HCT116 (cell line): ENCODE measurements around the gene GALT. TPM values are rescaled to one million over a fixed set of nuclear protein-coding genes. Genes with fewer than 3 reads are reported as not detected.

ENCODE experiments used
- ATAC-seq: fragments of 200-7000 bp; cut with Tn5 transposase; 2 replicates; pipeline ENCODE4 v1.9.1; 2020; ENCODE audit warnings: mild to moderate bottlenecking, moderate library complexity
- BruUV-seq: library from RNA; stranded (reverse); fragments of 400-500 nt; replicated peaks from 2 replicates; lab custom pipeline; 2021; lab: Mats Ljungman, UMichigan
- CTCF ChIA-PET: fragments of 300-600 bp; sonication (Branson Sonifier 250); formaldehyde crosslinking; loops from one replicate; lab custom pipeline; 2021; ENCODE audit warnings: antibody characterized with exemption; lab: Charles Lee
- POLR2A ChIA-PET: fragments of 300-600, 350-600 bp; sonication (Branson Sonifier 250); formaldehyde crosslinking; loops from one replicate; lab custom pipeline; 2021; ENCODE audit warnings: antibody characterized with exemption; lab: Charles Lee
- RAD21 ChIA-PET, 2 experiments: fragments of 300-600 bp; sonication (Branson Sonifier 250); formaldehyde crosslinking; loops; one replicate each; lab custom pipeline; 2023; ENCODE audit warnings: low total read pairs in 2 of 2; ENCODE audit not compliant: uncharacterized antibody in 2 of 2, unreplicated experiment in 2 of 2, low non-redundant PET in 1 of 2; lab: Charles Lee
- DNase-seq: peaks from one replicate; pipeline ENCODE4 v3.0.0-alpha.2; 2010; ENCODE audit warnings: low read depth, low spot score
- H2AFZ ChIP-seq: fragments of 200-600 bp; shearing (Covaris generic), sonication (generic); 2 replicates; pipeline ENCODE4 v1.6.1; 2017; ENCODE audit warnings: low read depth, mixed run types, mixed read lengths, antibody characterized with exemption, low read length; ENCODE audit not compliant: poor library complexity, severe bottlenecking
- H3K27ac ChIP-seq: 2 replicates; pipeline ENCODE4 v1.5.1; 2012; ENCODE audit warnings: low read depth, low read length
- H3K27me3 ChIP-seq: fragments of 200-600 bp; sonication (generic); 2 replicates; pipeline ENCODE4 v1.6.1; 2016; ENCODE audit warnings: mixed run types, low read length, mixed read lengths; ENCODE audit not compliant: insufficient read depth
- H3K36me3 ChIP-seq, 2 experiments: fragments of 200-500 bp in 1 of 2; fragments of 200-600 bp in 1 of 2; sonication (Bioruptor generic) in 1 of 2; sonication (generic) in 1 of 2; 2 replicates each; pipeline versions ENCODE4 v1.5.1 to v1.6.1; 2014 to 2016; ENCODE audit warnings: low read length in 2 of 2, inconsistent platforms in 1 of 2, mixed read lengths in 1 of 2, mixed run types in 1 of 2; ENCODE audit not compliant: insufficient read depth in 2 of 2, control insufficient read depth in 1 of 2
- H3K4me1 ChIP-seq, 2 experiments: fragments of 200-600 bp in 1 of 2; sonication (generic) in 1 of 2; 2 replicates each; pipeline versions ENCODE4 v1.5.1 to v1.6.1; 2012 to 2017; ENCODE audit warnings: low read length in 2 of 2, inconsistent platforms in 1 of 2, mild to moderate bottlenecking in 1 of 2, mixed read lengths in 1 of 2, mixed run types in 1 of 2, moderate library complexity in 1 of 2; ENCODE audit not compliant: insufficient read depth in 2 of 2, control insufficient read depth in 1 of 2
- H3K4me2 ChIP-seq: fragments of 200-600 bp; sonication (generic); 2 replicates; pipeline ENCODE4 v1.6.1; 2017; ENCODE audit warnings: mixed run types, low read length, mixed read lengths
- H3K4me3 ChIP-seq, 2 experiments: fragments of 200-600 bp in 1 of 2; sonication (generic) in 1 of 2; replicated peaks in 1 of 2; 2 replicates each; pipeline ENCODE4 v1.5.1; 2011 to 2016; ENCODE audit warnings: low read length in 2 of 2, control low read depth in 1 of 2, low read depth in 1 of 2, mild to moderate bottlenecking in 1 of 2, mixed read lengths in 1 of 2, mixed run types in 1 of 2
- H3K79me2 ChIP-seq: fragments of 200-600 bp; sonication (generic); 2 replicates; pipeline ENCODE4 v1.6.1; 2017; ENCODE audit warnings: mild to moderate bottlenecking, mixed run types, low read length, moderate library complexity, mixed read lengths; ENCODE audit not compliant: insufficient read depth
- H3K9ac ChIP-seq: fragments of 200-600 bp; sonication (generic); 2 replicates; pipeline ENCODE4 v1.6.1; 2016; ENCODE audit warnings: low read length, mixed read lengths
- H3K9me2 ChIP-seq: fragments of 200-600 bp; sonication (generic), shearing (Covaris generic); 2 replicates; pipeline ENCODE4 v1.6.1; 2017; ENCODE audit warnings: mixed run types, mild to moderate bottlenecking, moderate library complexity; ENCODE audit not compliant: insufficient read depth
- H3K9me3 ChIP-seq, 2 experiments: fragments of 200-500 bp in 1 of 2; fragments of 200-600 bp in 1 of 2; sonication (Bioruptor generic) in 1 of 2; sonication (generic) in 1 of 2; 2 replicates each; pipeline ENCODE4 v1.6.1; 2014 to 2017; ENCODE audit warnings: low read length in 2 of 2, mixed read lengths in 2 of 2, inconsistent platforms in 1 of 2, low read depth in 1 of 2, mild to moderate bottlenecking in 1 of 2, mixed run types in 1 of 2, moderate library complexity in 1 of 2; ENCODE audit not compliant: control insufficient read depth in 1 of 2, insufficient read depth in 1 of 2
- H4K20me1 ChIP-seq: fragments of 200-600 bp; sonication (generic), shearing (Covaris generic); 2 replicates; pipeline ENCODE4 v1.6.1; 2017; ENCODE audit warnings: mixed run types, mild to moderate bottlenecking, moderate library complexity; ENCODE audit not compliant: insufficient read depth
- ATF3 ChIP-seq: IDR thresholded peaks from 2 replicates; pipeline ENCODE4 v1.6.1; 2012
- CBX3 ChIP-seq: IDR thresholded peaks from 2 replicates; pipeline ENCODE4 v1.6.1; 2012; ENCODE audit warnings: low read depth
- ELF1 ChIP-seq: IDR thresholded peaks from 2 replicates; pipeline ENCODE4 v1.6.1; 2012; ENCODE audit warnings: low read depth, borderline replicate concordance
- EZH2phosphoT487 ChIP-seq: fragments of 200-600 bp; IDR thresholded peaks from 2 replicates; pipeline ENCODE4 v1.6.1; 2018; ENCODE audit warnings: antibody characterized with exemption, borderline replicate concordance
- FOSL1 ChIP-seq: IDR thresholded peaks from 2 replicates; pipeline ENCODE4 v1.6.1; 2012; ENCODE audit warnings: low read depth
- JUND ChIP-seq: IDR thresholded peaks from 2 replicates; pipeline ENCODE4 v1.6.1; 2012
- POLR2AphosphoS5 ChIP-seq: IDR thresholded peaks from 2 replicates; pipeline ENCODE4 v1.6.1; 2011; ENCODE audit warnings: mild to moderate bottlenecking, low read depth, low read length, moderate library complexity
- RAD21 ChIP-seq: IDR thresholded peaks from 2 replicates; pipeline ENCODE4 v1.6.1; 2012; ENCODE audit warnings: low read depth, mild to moderate bottlenecking
- SIN3A ChIP-seq: IDR thresholded peaks from 2 replicates; pipeline ENCODE4 v1.6.1; 2012; ENCODE audit warnings: low read depth
- SP1 ChIP-seq: IDR thresholded peaks from 2 replicates; pipeline ENCODE4 v1.6.1; 2012; ENCODE audit warnings: low read depth
- SRF ChIP-seq: IDR thresholded peaks from 2 replicates; pipeline ENCODE4 v1.6.1; 2012; ENCODE audit warnings: low read depth
- TCF7L2 ChIP-seq: IDR thresholded peaks from 2 replicates; pipeline ENCODE4 v1.7.0; 2011; ENCODE audit warnings: borderline replicate concordance, inconsistent platforms; ENCODE audit not compliant: insufficient read depth, insufficient read length; ENCODE audit errors: extremely low read depth
- YY1 ChIP-seq: IDR thresholded peaks from 2 replicates; pipeline ENCODE4 v1.6.1; 2011; ENCODE audit warnings: low read length, low read depth, moderate library complexity, mild to moderate bottlenecking; ENCODE audit not compliant: insufficient replicate concordance; ENCODE audit errors: extremely low read depth
- ZFX ChIP-seq: fragments of 450-650 bp; IDR thresholded peaks from 2 replicates; pipeline ENCODE4 v1.6.1; 2017
- ZNF274 ChIP-seq: fragments of 200-500 bp; sonication (Bioruptor generic); IDR thresholded peaks from 2 replicates; pipeline ENCODE4 v1.6.1; 2014; ENCODE audit warnings: mild to moderate bottlenecking, low read depth, low read length, inconsistent platforms
- intact Hi-C: fragments of 100-400 bp; cut with micrococcal nuclease; formaldehyde crosslinking; loops from 2 replicates; pipeline ENCODE4 v1.10.0; 2022
- total RNA-seq: library from RNA; stranded (reverse); gene quantifications from one replicate; pipeline ENCODE4 v1.2.1, GENCODE V29; 2021; ENCODE audit not compliant: unreplicated experiment
- TF ChIP-seq, protein P1 (sequence below): IDR thresholded peaks from 2 replicates; pipeline ENCODE4 v1.6.1; 2012; ENCODE audit warnings: low read depth

The GALT gene
- total RNA-seq, 1 experiment from 2014 or later = 28.2 TPM

- Histone ChIP-seq H3K4me3 (no peak overlapping the region), H3K9me2 (no peaks in the 10 kb centered on the region), H2AFZ (no peak overlapping the region), H3K27me3 (no peaks in the 10 kb centered on the region), H3K79me2 (no peaks in the 10 kb centered on the region), H3K36me3 (no peaks in the 10 kb centered on the region)
- ATAC-seq (no peak), DNase-seq (no peak)
- no TSS peak for BruUV-seq
- intact Hi-C loops = no loop called here
- POLR2A ChIA-PET = no interaction called here
- TF ChIP-seq ZNF274 (no peak), CBX3 (no peak), JUND (no peak), RAD21 (no peak), ZFX (no peak), ELF1 (no peak), POLR2AphosphoS5 (no peak), SP1 (no peak), TCF7L2 (no peak), ATF3 (no peak), EZH2phosphoT487 (no peak), SRF (no peak), FOSL1 (no peak), YY1 (no peak), SIN3A (no peak)
- TF ChIP-seq, protein P1, sequence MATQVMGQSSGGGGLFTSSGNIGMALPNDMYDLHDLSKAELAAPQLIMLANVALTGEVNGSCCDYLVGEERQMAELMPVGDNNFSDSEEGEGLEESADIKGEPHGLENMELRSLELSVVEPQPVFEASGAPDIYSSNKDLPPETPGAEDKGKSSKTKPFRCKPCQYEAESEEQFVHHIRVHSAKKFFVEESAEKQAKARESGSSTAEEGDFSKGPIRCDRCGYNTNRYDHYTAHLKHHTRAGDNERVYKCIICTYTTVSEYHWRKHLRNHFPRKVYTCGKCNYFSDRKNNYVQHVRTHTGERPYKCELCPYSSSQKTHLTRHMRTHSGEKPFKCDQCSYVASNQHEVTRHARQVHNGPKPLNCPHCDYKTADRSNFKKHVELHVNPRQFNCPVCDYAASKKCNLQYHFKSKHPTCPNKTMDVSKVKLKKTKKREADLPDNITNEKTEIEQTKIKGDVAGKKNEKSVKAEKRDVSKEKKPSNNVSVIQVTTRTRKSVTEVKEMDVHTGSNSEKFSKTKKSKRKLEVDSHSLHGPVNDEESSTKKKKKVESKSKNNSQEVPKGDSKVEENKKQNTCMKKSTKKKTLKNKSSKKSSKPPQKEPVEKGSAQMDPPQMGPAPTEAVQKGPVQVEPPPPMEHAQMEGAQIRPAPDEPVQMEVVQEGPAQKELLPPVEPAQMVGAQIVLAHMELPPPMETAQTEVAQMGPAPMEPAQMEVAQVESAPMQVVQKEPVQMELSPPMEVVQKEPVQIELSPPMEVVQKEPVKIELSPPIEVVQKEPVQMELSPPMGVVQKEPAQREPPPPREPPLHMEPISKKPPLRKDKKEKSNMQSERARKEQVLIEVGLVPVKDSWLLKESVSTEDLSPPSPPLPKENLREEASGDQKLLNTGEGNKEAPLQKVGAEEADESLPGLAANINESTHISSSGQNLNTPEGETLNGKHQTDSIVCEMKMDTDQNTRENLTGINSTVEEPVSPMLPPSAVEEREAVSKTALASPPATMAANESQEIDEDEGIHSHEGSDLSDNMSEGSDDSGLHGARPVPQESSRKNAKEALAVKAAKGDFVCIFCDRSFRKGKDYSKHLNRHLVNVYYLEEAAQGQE = no peak
- TF ChIP-seq, all 23 proteins: peak for 0
- Histone ChIP-seq H3K9ac (no peak overlapping the region), H3K9me3 (no peaks in the 10 kb centered on the region), H3K27ac (no peak overlapping the region), H3K4me2 (no peak overlapping the region), H3K4me1 (peaks cover 2 to 16% of the 10 kb centered on the region in 2 experiments; a peak in 2 of 4 replicates), H4K20me1 (no peaks in the 10 kb centered on the region)
- ChIA-PET RAD21 (no interaction called here), CTCF (no interaction called here)
Observed at GRCh38 chr9:34658461-34658860, 12.0 kb downstream of the GALT start.
